HepG2 (cell line): ENCODE data around the gene XPNPEP1. TPM values are rescaled to one million over a fixed set of nuclear protein-coding genes. Genes with fewer than 3 reads are reported as not detected.

Source experiments
- ATAC-seq: fragments of 200-7000 bp; cut with Tn5 transposase; 3 replicates; pipeline ENCODE4 v1.9.1; 2020; ENCODE audit warnings: mild to moderate bottlenecking, moderate library complexity
- BruUV-seq: library from RNA; stranded (reverse); fragments of 400-500 nt; replicated peaks from 2 replicates; lab custom pipeline; 2021; lab: Mats Ljungman, UMichigan
- CTCF ChIA-PET: fragments of 300-600 bp; formaldehyde crosslinking; extraction: SDS; loops from one replicate; lab custom pipeline; 2021; ENCODE audit warnings: low total read pairs, inconsistent platforms, low intra/inter-chr PET ratio; lab: Yijun Ruan, JAX
- POLR2A ChIA-PET: fragments of 350-600 bp; sonication (Branson Sonifier 250); formaldehyde crosslinking; loops from one replicate; lab custom pipeline; 2020; ENCODE audit warnings: antibody characterized with exemption, inconsistent platforms; lab: Yijun Ruan, JAX
- DNase-seq: peaks from one replicate; pipeline ENCODE4 v3.0.0-alpha.2; 2015; ENCODE audit warnings: low spot score
- FAIRE-seq: peaks from 3 replicates; lab custom pipeline; 2011; peaks lifted over from hg19 to GRCh38; lab: Jason Lieb, UNC
- H2AFZ ChIP-seq: one replicate; pipeline ENCODE4 v1.6.1; 2011; ENCODE audit warnings: low read length, inconsistent platforms
- H3K27ac ChIP-seq: fragments of 300-600 bp; 3 replicates; pipeline ENCODE4 v1.8.0; 2011; ENCODE audit warnings: mixed run types, mild to moderate bottlenecking, mixed read lengths, low read length, inconsistent platforms; ENCODE audit not compliant: insufficient read depth; ENCODE audit errors: extremely low read length
- H3K27me3 ChIP-seq, 2 experiments: fragments of 200-600 bp in 1 of 2; 2 replicates in 1 of 2; 3 replicates in 1 of 2; pipeline versions ENCODE4 v1.6.0 to v1.8.0; 2011; ENCODE audit warnings: low read length in 2 of 2, mild to moderate bottlenecking in 2 of 2, moderate library complexity in 2 of 2, inconsistent platforms in 1 of 2; ENCODE audit not compliant: insufficient read depth in 2 of 2, control insufficient read depth in 1 of 2
- H3K36me3 ChIP-seq, 2 experiments: fragments of 200-600 bp in 1 of 2; replicated peaks in 1 of 2; 2 replicates in 1 of 2; 3 replicates in 1 of 2; pipeline versions ENCODE4 v1.5.1 to v1.8.0; 2011; ENCODE audit warnings: low read length in 2 of 2, inconsistent platforms in 1 of 2; ENCODE audit not compliant: insufficient read depth in 2 of 2, control insufficient read depth in 1 of 2
- H3K4me1 ChIP-seq: 2 replicates; pipeline ENCODE4 v1.5.1; 2012; ENCODE audit warnings: low read length, inconsistent platforms; ENCODE audit not compliant: insufficient read depth
- H3K4me2 ChIP-seq: 2 replicates; pipeline ENCODE4 v1.6.0; 2011; ENCODE audit warnings: low read depth, low read length, inconsistent platforms
- H3K4me3 ChIP-seq, 3 experiments: fragments of 200-600 bp in 1 of 3; sonication (generic), shearing (Covaris generic) in 1 of 3; replicated peaks in 1 of 3; 2 replicates each; pipeline ENCODE4 v1.5.1; 2011 to 2016; ENCODE audit warnings: low read length in 3 of 3, inconsistent platforms in 2 of 3, low read depth in 2 of 3, mild to moderate bottlenecking in 2 of 3, control low read depth in 1 of 3, mixed read lengths in 1 of 3; ENCODE audit not compliant: insufficient read depth in 1 of 3
- H3K79me2 ChIP-seq: one replicate; pipeline ENCODE4 v1.6.1; 2011; ENCODE audit warnings: low read length, inconsistent platforms; ENCODE audit not compliant: insufficient read depth
- H3K9ac ChIP-seq: 2 replicates; pipeline ENCODE4 v1.6.0; 2011; ENCODE audit warnings: mild to moderate bottlenecking, low read depth, low read length, inconsistent platforms; ENCODE audit not compliant: insufficient read depth
- H3K9me3 ChIP-seq: 2 replicates; pipeline ENCODE4 v1.5.1; 2012; ENCODE audit warnings: mild to moderate bottlenecking, low read length
- H4K20me1 ChIP-seq: 2 replicates; pipeline ENCODE4 v1.6.0; 2011; ENCODE audit warnings: inconsistent platforms, mild to moderate bottlenecking, low read length, moderate library complexity; ENCODE audit not compliant: insufficient read depth
- DNMT1 ChIP-seq: sonication (generic); formaldehyde crosslinking; IDR thresholded peaks from 2 replicates; pipeline ENCODE4 v1.5.1; 2020; ENCODE audit warnings: mild to moderate bottlenecking, missing genetic modification reagents
- MAZ ChIP-seq, 2 experiments: sonication (generic) in 1 of 2; formaldehyde crosslinking in 1 of 2; IDR thresholded peaks; 2 replicates each; pipeline versions ENCODE4 v1.5.0 to v1.6.1; 2012 to 2020; ENCODE audit warnings: low read depth in 2 of 2, mild to moderate bottlenecking in 2 of 2, borderline replicate concordance in 1 of 2, improper control_type of control experiment in 1 of 2, low read length in 1 of 2, missing genetic modification reagents in 1 of 2, moderate library complexity in 1 of 2
- POLR2AphosphoS5 ChIP-seq: IDR thresholded peaks from 2 replicates; pipeline ENCODE4 v1.6.1; 2012; ENCODE audit warnings: low read depth, low read length
- TGIF2 ChIP-seq: IDR thresholded peaks from 2 replicates; pipeline ENCODE4 v1.6.1; 2016; ENCODE audit warnings: control low read depth, missing compliant biosample characterization
- XRCC5 ChIP-seq: fragments of 200-400 bp; formaldehyde crosslinking; optimal IDR thresholded peaks from 2 replicates; pipeline ENCODE3; 2017; ENCODE audit warnings: mild to moderate bottlenecking, low read length
- WGBS: methylation state at CpG from one replicate; pipeline ENCODE4 v1.1.6; 2017; ENCODE audit warnings: low lambda C conversion rate; 5-methylcytosine and 5-hydroxymethylcytosine counted together
- in situ Hi-C: cut with HindIII; loops from 2 replicates; pipeline ENCODE4 v1.10.0; 2017; ENCODE audit warnings: low pct_unique_long_range_greater_than_20kb; ENCODE audit not compliant: extremely low pct_ligation_motif_present
- intact Hi-C: fragments of 100-400 bp; cut with micrococcal nuclease; formaldehyde crosslinking; loops from one replicate; pipeline ENCODE4 v1.10.0; 2022; ENCODE audit not compliant: unreplicated experiment
- polyA plus RNA-seq, 8 experiments: library from polyadenylated mRNA; depleted of rRNA in 3 of 8; stranded (reverse) in 7 of 8; unstranded in 1 of 8; fragments of >200 nt; fragmentation: Illumina TruSeq in 4 of 8; extraction: Trizol in 4 of 8; gene quantifications; 2 replicates each; pipeline versions ENCODE4 v1.2.1 to v1.2.3, GENCODE V29; 2011 to 2016; ENCODE audit warnings: low read depth in 4 of 8, missing spikeins in 1 of 8, mixed read lengths in 1 of 8; ENCODE audit not compliant: insufficient read depth in 1 of 8
- total RNA-seq, 5 experiments: library from RNA; depleted of rRNA; stranded (reverse); fragments of >200 nt; fragmentation: Illumina TruSeq; extraction: Trizol; gene quantifications; 2 replicates each; pipeline ENCODE4 v1.2.3, GENCODE V29; 2016; ENCODE audit warnings: low read depth in 1 of 5
- TF ChIP-seq, protein P1 (sequence below): sonication (generic); formaldehyde crosslinking; IDR thresholded peaks from 2 replicates; pipeline ENCODE4 v1.5.0; 2020; ENCODE audit warnings: mild to moderate bottlenecking, missing genetic modification reagents, moderate library complexity
- TF ChIP-seq, protein P2 (sequence below): IDR thresholded peaks from 2 replicates; pipeline ENCODE4 v1.4.0; 2020; ENCODE audit warnings: mild to moderate bottlenecking, missing genetic modification reagents
- TF ChIP-seq, protein P3 (sequence below): sonication (generic); formaldehyde crosslinking; IDR thresholded peaks from 2 replicates; pipeline ENCODE4 v1.5.0; 2020; ENCODE audit warnings: mild to moderate bottlenecking, missing genetic modification reagents, borderline replicate concordance

The XPNPEP1 gene
- total and polyA plus RNA-seq, 2 of the 13 experiments (the other 11 are each of a cell fraction or from before 2014, with no cell fraction given) = 30.3 to 55.5 TPM

DNA sequence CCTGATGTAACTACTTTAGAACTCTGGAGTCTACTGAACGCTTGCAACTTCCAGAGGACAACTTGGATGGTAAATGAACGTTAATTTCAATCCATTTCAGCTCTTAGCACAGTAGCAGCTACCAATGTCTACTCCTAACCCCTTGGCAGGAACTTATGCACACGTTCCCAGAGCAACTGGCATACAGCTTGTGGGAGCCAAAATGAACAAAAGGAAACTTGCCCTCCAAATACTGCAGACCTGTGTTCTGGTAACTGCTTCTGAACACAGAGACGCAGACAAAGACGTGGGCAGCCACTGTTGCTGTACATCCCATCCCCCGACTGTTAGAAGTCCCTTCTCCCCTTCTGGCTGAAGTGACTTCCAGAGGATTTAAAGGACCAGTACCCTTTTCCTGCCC, 61.3 kb downstream of the XPNPEP1 start:
- H3K4me2 ChIP-seq = no peak overlapping the region
- BruUV-seq = no TSS peak
- no peak for TF ChIP-seq XRCC5
- TF ChIP-seq, protein P1, sequence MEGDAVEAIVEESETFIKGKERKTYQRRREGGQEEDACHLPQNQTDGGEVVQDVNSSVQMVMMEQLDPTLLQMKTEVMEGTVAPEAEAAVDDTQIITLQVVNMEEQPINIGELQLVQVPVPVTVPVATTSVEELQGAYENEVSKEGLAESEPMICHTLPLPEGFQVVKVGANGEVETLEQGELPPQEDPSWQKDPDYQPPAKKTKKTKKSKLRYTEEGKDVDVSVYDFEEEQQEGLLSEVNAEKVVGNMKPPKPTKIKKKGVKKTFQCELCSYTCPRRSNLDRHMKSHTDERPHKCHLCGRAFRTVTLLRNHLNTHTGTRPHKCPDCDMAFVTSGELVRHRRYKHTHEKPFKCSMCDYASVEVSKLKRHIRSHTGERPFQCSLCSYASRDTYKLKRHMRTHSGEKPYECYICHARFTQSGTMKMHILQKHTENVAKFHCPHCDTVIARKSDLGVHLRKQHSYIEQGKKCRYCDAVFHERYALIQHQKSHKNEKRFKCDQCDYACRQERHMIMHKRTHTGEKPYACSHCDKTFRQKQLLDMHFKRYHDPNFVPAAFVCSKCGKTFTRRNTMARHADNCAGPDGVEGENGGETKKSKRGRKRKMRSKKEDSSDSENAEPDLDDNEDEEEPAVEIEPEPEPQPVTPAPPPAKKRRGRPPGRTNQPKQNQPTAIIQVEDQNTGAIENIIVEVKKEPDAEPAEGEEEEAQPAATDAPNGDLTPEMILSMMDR (CRISPR knock-in tag) = no peak
- TF ChIP-seq, protein P2, sequence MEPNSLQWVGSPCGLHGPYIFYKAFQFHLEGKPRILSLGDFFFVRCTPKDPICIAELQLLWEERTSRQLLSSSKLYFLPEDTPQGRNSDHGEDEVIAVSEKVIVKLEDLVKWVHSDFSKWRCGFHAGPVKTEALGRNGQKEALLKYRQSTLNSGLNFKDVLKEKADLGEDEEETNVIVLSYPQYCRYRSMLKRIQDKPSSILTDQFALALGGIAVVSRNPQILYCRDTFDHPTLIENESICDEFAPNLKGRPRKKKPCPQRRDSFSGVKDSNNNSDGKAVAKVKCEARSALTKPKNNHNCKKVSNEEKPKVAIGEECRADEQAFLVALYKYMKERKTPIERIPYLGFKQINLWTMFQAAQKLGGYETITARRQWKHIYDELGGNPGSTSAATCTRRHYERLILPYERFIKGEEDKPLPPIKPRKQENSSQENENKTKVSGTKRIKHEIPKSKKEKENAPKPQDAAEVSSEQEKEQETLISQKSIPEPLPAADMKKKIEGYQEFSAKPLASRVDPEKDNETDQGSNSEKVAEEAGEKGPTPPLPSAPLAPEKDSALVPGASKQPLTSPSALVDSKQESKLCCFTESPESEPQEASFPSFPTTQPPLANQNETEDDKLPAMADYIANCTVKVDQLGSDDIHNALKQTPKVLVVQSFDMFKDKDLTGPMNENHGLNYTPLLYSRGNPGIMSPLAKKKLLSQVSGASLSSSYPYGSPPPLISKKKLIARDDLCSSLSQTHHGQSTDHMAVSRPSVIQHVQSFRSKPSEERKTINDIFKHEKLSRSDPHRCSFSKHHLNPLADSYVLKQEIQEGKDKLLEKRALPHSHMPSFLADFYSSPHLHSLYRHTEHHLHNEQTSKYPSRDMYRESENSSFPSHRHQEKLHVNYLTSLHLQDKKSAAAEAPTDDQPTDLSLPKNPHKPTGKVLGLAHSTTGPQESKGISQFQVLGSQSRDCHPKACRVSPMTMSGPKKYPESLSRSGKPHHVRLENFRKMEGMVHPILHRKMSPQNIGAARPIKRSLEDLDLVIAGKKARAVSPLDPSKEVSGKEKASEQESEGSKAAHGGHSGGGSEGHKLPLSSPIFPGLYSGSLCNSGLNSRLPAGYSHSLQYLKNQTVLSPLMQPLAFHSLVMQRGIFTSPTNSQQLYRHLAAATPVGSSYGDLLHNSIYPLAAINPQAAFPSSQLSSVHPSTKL = no peak
- TF ChIP-seq, protein P3, sequence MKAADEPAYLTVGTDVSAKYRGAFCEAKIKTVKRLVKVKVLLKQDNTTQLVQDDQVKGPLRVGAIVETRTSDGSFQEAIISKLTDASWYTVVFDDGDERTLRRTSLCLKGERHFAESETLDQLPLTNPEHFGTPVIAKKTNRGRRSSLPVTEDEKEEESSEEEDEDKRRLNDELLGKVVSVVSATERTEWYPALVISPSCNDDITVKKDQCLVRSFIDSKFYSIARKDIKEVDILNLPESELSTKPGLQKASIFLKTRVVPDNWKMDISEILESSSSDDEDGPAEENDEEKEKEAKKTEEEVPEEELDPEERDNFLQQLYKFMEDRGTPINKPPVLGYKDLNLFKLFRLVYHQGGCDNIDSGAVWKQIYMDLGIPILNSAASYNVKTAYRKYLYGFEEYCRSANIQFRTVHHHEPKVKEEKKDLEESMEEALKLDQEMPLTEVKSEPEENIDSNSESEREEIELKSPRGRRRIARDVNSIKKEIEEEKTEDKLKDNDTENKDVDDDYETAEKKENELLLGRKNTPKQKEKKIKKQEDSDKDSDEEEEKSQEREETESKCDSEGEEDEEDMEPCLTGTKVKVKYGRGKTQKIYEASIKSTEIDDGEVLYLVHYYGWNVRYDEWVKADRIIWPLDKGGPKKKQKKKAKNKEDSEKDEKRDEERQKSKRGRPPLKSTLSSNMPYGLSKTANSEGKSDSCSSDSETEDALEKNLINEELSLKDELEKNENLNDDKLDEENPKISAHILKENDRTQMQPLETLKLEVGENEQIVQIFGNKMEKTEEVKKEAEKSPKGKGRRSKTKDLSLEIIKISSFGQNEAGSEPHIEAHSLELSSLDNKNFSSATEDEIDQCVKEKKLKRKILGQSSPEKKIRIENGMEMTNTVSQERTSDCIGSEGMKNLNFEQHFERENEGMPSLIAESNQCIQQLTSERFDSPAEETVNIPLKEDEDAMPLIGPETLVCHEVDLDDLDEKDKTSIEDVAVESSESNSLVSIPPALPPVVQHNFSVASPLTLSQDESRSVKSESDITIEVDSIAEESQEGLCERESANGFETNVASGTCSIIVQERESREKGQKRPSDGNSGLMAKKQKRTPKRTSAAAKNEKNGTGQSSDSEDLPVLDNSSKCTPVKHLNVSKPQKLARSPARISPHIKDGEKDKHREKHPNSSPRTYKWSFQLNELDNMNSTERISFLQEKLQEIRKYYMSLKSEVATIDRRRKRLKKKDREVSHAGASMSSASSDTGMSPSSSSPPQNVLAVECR (CRISPR knock-in tag) = no peak
- TF ChIP-seq DNMT1 = no peak
- no peak for TF ChIP-seq POLR2AphosphoS5
- TF ChIP-seq TGIF2 (CRISPR knock-in tag) = no peak
- TF ChIP-seq MAZ (IDR thresholded peaks at IDR 0.05; ENCODE audit: borderline replicate concordance, low read depth, low read length) = no peak
- no peak for TF ChIP-seq MAZ (CRISPR knock-in tag; IDR thresholded peaks at IDR 0.05; ENCODE audit: low read depth)
- no peak for DNase-seq
- 84% methylated on average over 5 of the region's 6 CpGs for WGBS
- in situ Hi-C loops = no loop called here
- no peaks in the 10 kb centered on the region for H3K79me2 ChIP-seq
- H4K20me1 ChIP-seq = no peaks in the 10 kb centered on the region
- H3K9me3 ChIP-seq = no peaks in the 10 kb centered on the region
- no peaks in the 10 kb centered on the region for H3K4me1 ChIP-seq
- POLR2A ChIA-PET = no interaction called here
- intact Hi-C loops = no loop called here
- CTCF ChIA-PET = no interaction called here
- FAIRE-seq = no peak
- ATAC-seq = no peak
- H3K36me3 ChIP-seq = peaks cover 2 to 22% of the 10 kb centered on the region in 2 experiments; a peak in 4 of 5 replicates
- H3K27me3 ChIP-seq = no peaks in the 10 kb centered on the region
- H3K4me3 ChIP-seq = no peak overlapping the region
- no peak overlapping the region for H2AFZ ChIP-seq
- H3K9ac ChIP-seq = no peak overlapping the region
- H3K27ac ChIP-seq = no peak overlapping the region
